ENCODE results near the gene APCDD1. TPM values are rescaled to one million over a fixed set of nuclear protein-coding genes. Genes with fewer than 3 reads are reported as not detected.

Gene APCDD1
- total and polyA plus RNA-seq, 2 of the 13 experiments (the other 11 are each of a cell fraction or from before 2014, with no cell fraction given), result 2.1 to 8.6 TPM

GRCh38 chr18:10525697-10526560 is 71.5 kb downstream of the APCDD1 start, which contains the start of gene NAPG (continued):
- TF ChIP-seq, protein P1, sequence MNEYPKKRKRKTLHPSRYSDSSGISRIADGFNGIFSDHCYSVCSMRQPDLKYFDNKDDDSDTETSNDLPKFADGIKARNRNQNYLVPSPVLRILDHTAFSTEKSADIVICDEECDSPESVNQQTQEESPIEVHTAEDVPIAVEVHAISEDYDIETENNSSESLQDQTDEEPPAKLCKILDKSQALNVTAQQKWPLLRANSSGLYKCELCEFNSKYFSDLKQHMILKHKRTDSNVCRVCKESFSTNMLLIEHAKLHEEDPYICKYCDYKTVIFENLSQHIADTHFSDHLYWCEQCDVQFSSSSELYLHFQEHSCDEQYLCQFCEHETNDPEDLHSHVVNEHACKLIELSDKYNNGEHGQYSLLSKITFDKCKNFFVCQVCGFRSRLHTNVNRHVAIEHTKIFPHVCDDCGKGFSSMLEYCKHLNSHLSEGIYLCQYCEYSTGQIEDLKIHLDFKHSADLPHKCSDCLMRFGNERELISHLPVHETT (CRISPR knock-in tag; conservative IDR thresholded peaks at IDR 0.05), result peak; percentile 60; the same call in 1 of the 2 replicates
- TF ChIP-seq ZFP36L2 (CRISPR knock-in tag; IDR thresholded peaks at IDR 0.05) (no peak), CC2D1A (CRISPR knock-in tag; IDR thresholded peaks at IDR 0.05) (no peak), ZNF124 (CRISPR knock-in tag; IDR thresholded peaks at IDR 0.05) (0 out of 2 replicates have a peak, but pooled peaks have one; percentile 57), KLF9 (CRISPR knock-in tag; IDR thresholded peaks at IDR 0.05; ENCODE audit: low read depth) (no peak), BATF2 (CRISPR knock-in tag; IDR thresholded peaks at IDR 0.05) (peak; percentile 46; the same call in 1 of the 2 replicates), THAP11 (CRISPR knock-in tag; IDR thresholded peaks at IDR 0.05) (peak; percentile 92), NAIF1 (CRISPR knock-in tag; IDR thresholded peaks at IDR 0.05; ENCODE audit: borderline replicate concordance) (0 out of 2 replicates have a peak, but pooled peaks have one; percentile 62), MATR3 (CRISPR knock-in tag; IDR thresholded peaks at IDR 0.05) (no peak), ZNF512B (CRISPR knock-in tag; IDR thresholded peaks at IDR 0.05; ENCODE audit: borderline replicate concordance) (no peak), NFRKB (IDR thresholded peaks at IDR 0.05) (no peak), AGO2 (optimal IDR thresholded peaks at IDR 0.05; ENCODE audit: low read depth, low read length) (peak; percentile 39), MED1 (CRISPR knock-in tag; IDR thresholded peaks at IDR 0.05) (peak; percentile 77)
- TF ChIP-seq, protein P2, sequence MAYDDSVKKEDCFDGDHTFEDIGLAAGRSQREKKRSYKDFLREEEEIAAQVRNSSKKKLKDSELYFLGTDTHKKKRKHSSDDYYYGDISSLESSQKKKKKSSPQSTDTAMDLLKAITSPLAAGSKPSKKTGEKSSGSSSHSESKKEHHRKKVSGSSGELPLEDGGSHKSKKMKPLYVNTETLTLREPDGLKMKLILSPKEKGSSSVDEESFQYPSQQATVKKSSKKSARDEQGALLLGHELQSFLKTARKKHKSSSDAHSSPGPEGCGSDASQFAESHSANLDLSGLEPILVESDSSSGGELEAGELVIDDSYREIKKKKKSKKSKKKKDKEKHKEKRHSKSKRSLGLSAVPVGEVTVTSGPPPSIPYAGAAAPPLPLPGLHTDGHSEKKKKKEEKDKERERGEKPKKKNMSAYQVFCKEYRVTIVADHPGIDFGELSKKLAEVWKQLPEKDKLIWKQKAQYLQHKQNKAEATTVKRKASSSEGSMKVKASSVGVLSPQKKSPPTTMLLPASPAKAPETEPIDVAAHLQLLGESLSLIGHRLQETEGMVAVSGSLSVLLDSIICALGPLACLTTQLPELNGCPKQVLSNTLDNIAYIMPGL (CRISPR knock-in tag; IDR thresholded peaks at IDR 0.05; ENCODE audit: borderline replicate concordance in 1 of 2, low read depth in 1 of 2), result peak; percentile 39 to 61; a peak in 3 of 4 replicates

Data from HepG2 (cell line).